ENCODE measurements around the gene KLHDC8A. TPM values are rescaled to one million over a fixed set of nuclear protein-coding genes. Genes with fewer than 3 reads are reported as not detected.

KLHDC8A gene
- total and polyA plus RNA-seq, 9 of the 15 experiments (the other 6 are each of a cell fraction or from before 2014, with no cell fraction given): 0.01 to 0.54 (median 0.04) TPM; not detected in 6

DNA sequence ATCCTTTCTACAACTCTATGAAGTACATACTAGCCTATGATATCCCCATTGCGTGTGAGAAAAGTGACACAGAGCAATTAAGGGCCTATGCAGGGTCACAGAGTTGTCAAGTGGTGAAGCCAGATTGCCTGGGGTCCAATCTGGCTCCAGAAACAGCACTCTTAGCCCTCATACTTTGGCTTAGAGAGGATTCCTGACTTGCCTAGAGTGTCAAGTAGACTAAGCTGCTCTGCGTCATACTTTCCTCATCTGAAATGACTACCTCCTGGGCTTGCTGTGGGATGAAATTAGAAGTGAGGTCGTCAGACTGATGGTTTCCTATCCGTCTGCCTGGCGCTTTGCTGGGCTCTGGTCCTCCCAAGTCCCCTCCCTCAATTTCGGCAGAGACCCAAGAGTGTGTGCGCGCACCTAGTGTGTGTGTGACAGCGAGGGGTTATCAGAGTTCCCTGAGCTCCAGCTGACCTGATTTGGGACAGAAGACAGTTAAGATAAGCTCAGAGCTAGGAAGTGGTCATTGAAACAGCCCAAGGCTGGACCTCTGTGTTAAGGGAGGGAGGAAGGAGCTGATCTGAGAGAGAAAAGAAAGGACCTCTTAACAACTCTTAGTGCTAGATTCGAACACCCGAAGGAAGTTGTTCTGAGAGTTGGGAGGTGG is 29.8 kb downstream of the KLHDC8A start (continued):
- TF ChIP-seq TAF15 (IDR thresholded peaks at IDR 0.05; ENCODE audit: low read depth, low read length) (no peak), ZNF408 (CRISPR knock-in tag; IDR thresholded peaks at IDR 0.05; ENCODE audit: low read depth) (no peak), HDAC8 (tag; IDR thresholded peaks at IDR 0.05) (no peak), KAT2B (IDR thresholded peaks at IDR 0.05; ENCODE audit: low read depth, low read length) (no peak), NCOA1 (IDR thresholded peaks at IDR 0.05; ENCODE audit: low read depth) (no peak), FOXM1 (IDR thresholded peaks at IDR 0.05; ENCODE audit: low read depth) (peak; percentile 71; the same call in 1 of the 2 replicates), FOXM1 (CRISPR knock-in tag; IDR thresholded peaks at IDR 0.05; ENCODE audit: low read depth) (no peak), ZKSCAN3 (CRISPR knock-in tag; IDR thresholded peaks at IDR 0.05) (no peak), ZNF311 (CRISPR knock-in tag; IDR thresholded peaks at IDR 0.05) (no peak), CTBP1 (IDR thresholded peaks at IDR 0.05; ENCODE audit: borderline replicate concordance) (peak; percentile 67; the same call in 1 of the 2 replicates), KAT7 (CRISPR knock-in tag; IDR thresholded peaks at IDR 0.05; ENCODE audit: borderline replicate concordance) (no peak), E2F3 (CRISPR knock-in tag; IDR thresholded peaks at IDR 0.05) (no peak), HMG20B (CRISPR knock-in tag; IDR thresholded peaks at IDR 0.05) (no peak), POLR2AphosphoS2 (IDR thresholded peaks at IDR 0.05; ENCODE audit: low read length) (no peak), NFE2L1 (tag; IDR thresholded peaks at IDR 0.05; ENCODE audit: borderline replicate concordance, low read depth) (no peak), STAT5A (IDR thresholded peaks at IDR 0.05; ENCODE audit: borderline replicate concordance, low read length) (no peak), NCOA4 (IDR thresholded peaks at IDR 0.05; ENCODE audit: partially characterized antibody) (no peak), SIX5 (IDR thresholded peaks at IDR 0.05; ENCODE audit: borderline replicate concordance in 1 of 2, insufficient read depth in 1 of 2, low read depth in 1 of 2, low read length in 2 of 2) (no peak), ZNF165 (CRISPR knock-in tag; IDR thresholded peaks at IDR 0.05; ENCODE audit: borderline replicate concordance) (no peak), SIN3B (IDR thresholded peaks at IDR 0.05; ENCODE audit: low read depth) (no peak), FOXK2 (conservative IDR thresholded peaks at IDR 0.05 in 1 of 2, IDR thresholded peaks at IDR 0.05 in 1 of 2; ENCODE audit: low read depth in 2 of 2) (no peak), PRPF4 (IDR thresholded peaks at IDR 0.05; ENCODE audit: insufficient read depth, low read depth, low read length, poor library complexity, severe bottlenecking) (no peak), MTA2 (IDR thresholded peaks at IDR 0.05; ENCODE audit: low read depth) (peak; percentile 74), RFX1 (IDR thresholded peaks at IDR 0.05) (no peak), NFATC3 (IDR thresholded peaks at IDR 0.05) (no peak), ZBTB7A (IDR thresholded peaks at IDR 0.05; ENCODE audit: borderline replicate concordance, control insufficient read depth, low read depth, low read length) (no peak), TCF3 (CRISPR knock-in tag; IDR thresholded peaks at IDR 0.05) (peak; percentile 95), PHF21A (IDR thresholded peaks at IDR 0.05; ENCODE audit: borderline replicate concordance, low read depth) (no peak)
- TF ChIP-seq, protein P1, sequence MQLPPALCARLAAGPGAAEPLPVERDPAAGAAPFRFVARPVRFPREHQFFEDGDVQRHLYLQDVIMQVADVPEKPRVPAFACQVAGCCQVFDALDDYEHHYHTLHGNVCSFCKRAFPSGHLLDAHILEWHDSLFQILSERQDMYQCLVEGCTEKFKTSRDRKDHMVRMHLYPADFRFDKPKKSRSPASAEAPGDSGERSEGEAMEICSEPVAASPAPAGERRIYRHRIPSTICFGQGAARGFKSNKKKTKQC (CRISPR knock-in tag; IDR thresholded peaks at IDR 0.05): 0 out of 2 replicates have a peak, but pooled peaks have one; percentile 39
- TF ChIP-seq, protein P2, sequence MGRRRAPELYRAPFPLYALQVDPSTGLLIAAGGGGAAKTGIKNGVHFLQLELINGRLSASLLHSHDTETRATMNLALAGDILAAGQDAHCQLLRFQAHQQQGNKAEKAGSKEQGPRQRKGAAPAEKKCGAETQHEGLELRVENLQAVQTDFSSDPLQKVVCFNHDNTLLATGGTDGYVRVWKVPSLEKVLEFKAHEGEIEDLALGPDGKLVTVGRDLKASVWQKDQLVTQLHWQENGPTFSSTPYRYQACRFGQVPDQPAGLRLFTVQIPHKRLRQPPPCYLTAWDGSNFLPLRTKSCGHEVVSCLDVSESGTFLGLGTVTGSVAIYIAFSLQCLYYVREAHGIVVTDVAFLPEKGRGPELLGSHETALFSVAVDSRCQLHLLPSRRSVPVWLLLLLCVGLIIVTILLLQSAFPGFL (CRISPR knock-in tag; IDR thresholded peaks at IDR 0.05): no peak
